ENCODE measurements around the gene SLIT1. TPM values are rescaled to one million over a fixed set of nuclear protein-coding genes. Genes with fewer than 3 reads are reported as not detected.

Gene SLIT1
- total RNA-seq, 1 donor from 2014 or later = 0.03 TPM

GRCh38 chr10:97066877-97067555 lies 118.7 kb downstream of the SLIT1 start:
- DNase-seq (ENCODE audit: low read depth) = no peak

- no peak for DNase-seq (ENCODE audit: low read depth)
Observed at GRCh38 chr10:97065686-97066660, 119.8 kb downstream of the SLIT1 start.

GRCh38 chr10:97065128-97065527 lies 120.6 kb downstream of the SLIT1 start:
- DNase-seq (ENCODE audit: low read depth) = no peak

GRCh38 chr10:97063983-97064837 lies 121.5 kb downstream of the SLIT1 start:
- no peak for DNase-seq (ENCODE audit: low read depth)

GRCh38 chr10:97063271-97063982 lies 122.3 kb downstream of the SLIT1 start:
- DNase-seq (ENCODE audit: low read depth) = no peak

GRCh38 chr10:97062456-97062855 lies 123.3 kb downstream of the SLIT1 start:
- DNase-seq (ENCODE audit: low read depth) = no peak

DNA sequence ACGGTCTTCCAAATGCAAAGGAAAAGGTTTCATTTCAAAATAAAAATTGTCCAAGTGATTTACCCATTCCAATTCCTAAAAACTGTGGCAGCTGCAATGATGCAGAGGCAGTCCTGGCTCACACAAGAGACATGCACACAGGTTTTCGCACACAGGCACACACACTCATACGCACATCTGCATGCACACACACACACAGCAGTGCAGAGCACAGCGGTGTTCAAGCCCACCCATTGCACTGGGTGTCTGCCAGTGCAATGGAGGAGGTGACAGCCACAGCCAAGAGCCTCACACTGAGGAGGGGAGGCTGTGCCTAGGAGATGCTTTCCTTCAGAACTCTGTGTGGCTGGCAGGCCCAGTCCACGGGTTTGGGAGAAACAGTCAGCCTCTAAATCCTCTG lies 123.7 kb downstream of the SLIT1 start:
- DNase-seq (ENCODE audit: low read depth) = no peak

DNA sequence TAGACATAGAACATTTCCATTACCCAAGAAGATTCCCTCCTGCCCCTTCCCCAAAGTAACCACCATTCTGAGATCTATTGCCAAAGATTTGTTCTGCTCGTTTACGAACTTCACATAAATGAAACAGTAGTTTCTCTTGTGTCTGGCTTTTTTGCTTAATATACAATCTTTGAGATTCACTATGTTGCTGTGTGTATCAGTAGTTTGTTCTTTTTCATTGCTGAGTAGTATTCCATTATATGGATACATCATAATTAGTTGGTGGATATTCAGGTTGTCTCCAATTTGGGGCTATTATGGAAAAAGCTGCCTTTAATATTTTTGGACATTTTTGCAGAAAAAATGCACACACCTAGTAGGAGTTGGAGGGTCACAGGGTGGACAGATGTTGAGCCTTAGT lies 124.3 kb downstream of the SLIT1 start:
- no peak for DNase-seq (ENCODE audit: low read depth)

- DNase-seq (ENCODE audit: low read depth) = no peak
Observed at GRCh38 chr10:97060441-97061084, 125.2 kb downstream of the SLIT1 start.

- DNase-seq (ENCODE audit: low read depth) = no peak
Observed at GRCh38 chr10:97059872-97060205, 125.9 kb downstream of the SLIT1 start.

DNA sequence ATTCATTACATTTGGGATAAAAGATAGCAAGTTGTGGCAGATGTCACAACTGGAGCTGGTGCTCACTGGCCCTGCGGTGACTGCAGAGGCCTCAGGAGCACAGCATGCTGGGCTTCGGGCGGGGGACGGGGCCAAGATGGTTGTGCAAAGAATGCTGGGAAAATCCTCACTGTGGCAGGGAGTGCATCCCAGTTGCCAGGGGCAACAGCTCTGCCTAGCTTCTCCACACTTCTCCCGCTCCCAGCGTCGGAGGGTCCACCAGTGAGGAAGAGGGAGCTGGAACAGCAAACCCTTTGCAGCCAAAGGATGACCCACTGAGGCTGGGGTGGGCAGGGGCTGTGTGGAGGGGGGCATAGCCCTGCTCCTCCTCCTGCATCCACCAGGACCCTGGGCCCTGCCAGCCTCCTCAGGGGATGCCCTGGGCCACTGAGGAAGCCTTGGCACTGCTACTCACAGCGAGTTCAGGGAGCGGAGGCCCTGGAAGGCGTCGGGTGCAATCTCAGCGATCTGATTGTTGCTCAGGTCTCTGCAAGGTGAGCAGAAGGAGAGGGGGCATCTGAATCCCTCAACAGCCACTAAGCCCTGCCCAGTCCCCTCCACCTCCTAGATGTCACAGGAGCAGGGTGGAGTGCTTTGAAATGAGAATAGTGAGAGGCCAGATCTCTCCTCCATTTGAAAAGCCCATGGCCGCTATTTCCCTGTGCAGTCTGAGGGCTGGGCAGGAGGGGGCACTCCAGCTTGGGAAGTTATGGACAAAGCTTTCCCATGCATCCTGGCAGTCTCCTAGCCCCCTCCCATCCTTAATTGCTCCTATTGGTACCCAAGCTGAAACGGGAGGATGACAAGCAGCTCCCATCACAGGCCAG lies 126.5 kb downstream of the SLIT1 start:
- no peak for DNase-seq (ENCODE audit: low read depth)

GRCh38 chr10:97058521-97058920 lies 127.2 kb downstream of the SLIT1 start:
- DNase-seq (ENCODE audit: low read depth) = no peak

GRCh38 chr10:97057491-97058235 lies 128.1 kb downstream of the SLIT1 start:
- no peak for DNase-seq (ENCODE audit: low read depth)

DNA sequence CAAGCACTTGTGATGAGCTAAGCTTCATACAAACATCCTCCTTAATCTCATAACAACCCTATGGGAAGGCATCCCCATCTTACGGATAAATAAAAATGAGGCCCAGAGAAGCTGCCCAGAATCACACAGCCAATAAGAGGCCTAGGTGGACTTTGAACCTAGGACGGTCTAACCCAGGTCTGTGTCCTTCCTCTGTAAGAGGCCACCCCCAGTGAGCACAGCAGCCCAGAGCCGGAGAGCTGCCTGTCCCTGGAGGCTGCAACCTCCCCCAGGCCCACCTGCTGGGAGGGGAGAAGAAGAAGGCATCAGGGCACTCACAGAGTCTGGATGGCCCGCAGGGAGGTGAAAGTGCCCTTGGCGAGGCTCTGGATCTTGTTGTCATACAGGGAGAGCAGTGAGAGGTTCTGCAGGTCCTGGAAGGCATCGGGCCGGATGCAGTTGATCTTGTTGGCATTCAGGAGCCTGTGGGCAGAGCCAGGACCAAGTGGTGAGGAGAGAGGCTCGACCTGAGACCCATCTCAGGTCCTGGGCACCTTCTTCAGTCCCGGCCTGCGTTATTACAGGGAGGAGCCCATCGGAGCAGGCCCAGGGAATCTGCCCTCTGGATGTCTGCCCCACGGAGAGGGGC lies 129.6 kb downstream of the SLIT1 start:
- no peak for DNase-seq (ENCODE audit: low read depth)

- no peak for DNase-seq (ENCODE audit: low read depth)
Observed at GRCh38 chr10:97053276-97053675, 132.5 kb downstream of the SLIT1 start.

- DNase-seq (ENCODE audit: low read depth) = no peak
Observed at GRCh38 chr10:97050956-97051496, 134.7 kb downstream of the SLIT1 start.

DNA sequence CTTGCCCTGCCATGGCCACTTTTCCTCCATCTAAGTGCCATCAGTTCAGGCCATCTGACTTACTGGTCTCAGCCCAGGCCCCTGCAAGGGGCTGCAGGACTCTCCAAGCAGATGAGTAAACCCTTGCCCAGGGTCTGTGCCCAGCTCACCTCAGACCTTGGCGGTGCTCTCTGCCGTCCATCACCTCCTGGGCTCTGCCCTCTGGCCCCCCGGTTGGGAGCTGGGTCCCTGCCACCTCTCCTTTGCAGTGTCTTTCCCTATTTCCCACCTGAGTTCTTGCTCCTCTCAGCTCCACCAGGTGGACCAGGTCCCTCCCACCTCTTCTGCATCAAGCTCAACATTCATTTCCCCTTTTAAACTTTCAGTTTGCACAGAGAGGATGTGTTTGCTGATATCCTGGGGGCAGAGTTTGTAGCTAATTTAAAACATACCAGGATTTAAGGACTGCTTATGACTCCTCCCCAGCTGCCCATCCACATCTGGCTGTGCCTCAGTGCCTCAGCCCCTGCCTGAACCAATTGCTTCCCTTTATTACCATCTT lies 135.5 kb downstream of the SLIT1 start:
- DNase-seq (ENCODE audit: low read depth) = no peak

DNA sequence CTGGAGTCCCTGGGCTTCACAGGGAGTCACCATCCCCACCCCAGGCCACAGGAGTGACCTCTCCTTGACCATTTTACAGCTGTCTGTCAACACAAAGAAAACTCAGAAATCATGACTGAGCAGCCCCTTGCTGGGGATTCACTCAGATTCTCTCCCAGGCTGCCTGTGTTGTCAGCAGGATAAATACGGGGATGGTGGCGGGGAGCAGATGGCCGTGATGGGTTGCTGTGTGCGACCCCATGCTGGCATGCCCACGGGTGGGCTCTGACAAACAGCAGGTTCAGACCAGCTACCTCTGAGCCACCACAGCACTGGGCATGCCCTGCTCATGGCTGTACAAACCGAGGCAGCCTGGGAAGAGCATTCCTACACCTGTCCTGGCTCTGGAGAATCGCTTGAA lies 136.1 kb downstream of the SLIT1 start:
- DNase-seq (ENCODE audit: low read depth) = no peak

Measured in myocyte (in vitro differentiated cells).